GM12864 (cell line): Measurements from ENCODE around the gene DNER.
"Not testable (repeated sequence)": the region's sequence is repeated elsewhere in the genome, so short reads cannot be mapped to it uniquely, and the experiment has no call there.

Experiments used
- DNase-seq: peaks from one replicate; pipeline ENCODE4 v3.0.0-alpha.2; 2011; ENCODE audit warnings: low read depth
- H3K4me3 ChIP-seq: 2 replicates; pipeline ENCODE4 v1.5.1; 2011; ENCODE audit warnings: mild to moderate bottlenecking, low read depth, low read length, control low read depth
- TF ChIP-seq, protein P1 (sequence below): IDR thresholded peaks from 2 replicates; pipeline ENCODE4 v1.5.1; 2011; ENCODE audit warnings: low read depth, mild to moderate bottlenecking, moderate library complexity, low read length, control low read depth, inconsistent platforms; ENCODE audit errors: missing control alignments

The DNER gene

DNA sequence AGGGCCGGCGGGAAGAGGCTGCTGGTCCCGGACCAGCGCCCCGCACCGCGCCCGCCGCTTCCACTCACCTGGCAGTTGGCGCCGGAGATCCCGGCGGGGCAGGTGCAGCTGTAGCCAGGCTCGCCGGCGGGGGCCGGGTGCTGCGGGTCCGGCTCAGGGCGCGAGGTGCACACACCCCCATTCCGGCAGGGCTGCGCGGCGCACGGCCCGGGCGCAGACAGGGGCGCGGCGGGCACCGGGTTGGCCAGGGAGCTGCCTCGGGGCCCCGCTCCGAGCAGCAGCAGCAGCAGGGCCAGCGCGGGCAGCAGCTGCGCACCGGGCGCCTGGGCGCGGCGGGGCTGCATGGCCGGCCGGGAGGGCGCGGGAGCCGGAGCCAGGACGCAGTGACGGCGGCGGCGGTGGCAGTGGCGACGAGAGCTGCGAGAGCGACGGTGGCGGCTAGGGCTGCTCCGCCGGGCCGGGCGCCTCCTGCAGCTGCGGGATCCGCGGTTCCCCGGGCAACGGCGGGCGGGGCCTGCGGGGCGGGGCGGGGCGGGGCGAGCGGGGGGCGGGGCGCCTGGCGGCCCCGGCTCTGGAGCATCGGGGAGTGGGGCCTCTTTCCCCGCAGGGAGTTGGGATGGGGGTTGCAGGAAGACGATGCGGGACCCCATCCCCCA lies at the start of gene DNER:
DNER (minus strand) TSS at position 476 of the 656 bp plus-strand sequence; CDS start at position 344, 132 bp downstream.
- H3K4me3 ChIP-seq: peak within 1 kb of the TSS; percentile 35
- DNase-seq: no peak
- TF ChIP-seq, protein P1, sequence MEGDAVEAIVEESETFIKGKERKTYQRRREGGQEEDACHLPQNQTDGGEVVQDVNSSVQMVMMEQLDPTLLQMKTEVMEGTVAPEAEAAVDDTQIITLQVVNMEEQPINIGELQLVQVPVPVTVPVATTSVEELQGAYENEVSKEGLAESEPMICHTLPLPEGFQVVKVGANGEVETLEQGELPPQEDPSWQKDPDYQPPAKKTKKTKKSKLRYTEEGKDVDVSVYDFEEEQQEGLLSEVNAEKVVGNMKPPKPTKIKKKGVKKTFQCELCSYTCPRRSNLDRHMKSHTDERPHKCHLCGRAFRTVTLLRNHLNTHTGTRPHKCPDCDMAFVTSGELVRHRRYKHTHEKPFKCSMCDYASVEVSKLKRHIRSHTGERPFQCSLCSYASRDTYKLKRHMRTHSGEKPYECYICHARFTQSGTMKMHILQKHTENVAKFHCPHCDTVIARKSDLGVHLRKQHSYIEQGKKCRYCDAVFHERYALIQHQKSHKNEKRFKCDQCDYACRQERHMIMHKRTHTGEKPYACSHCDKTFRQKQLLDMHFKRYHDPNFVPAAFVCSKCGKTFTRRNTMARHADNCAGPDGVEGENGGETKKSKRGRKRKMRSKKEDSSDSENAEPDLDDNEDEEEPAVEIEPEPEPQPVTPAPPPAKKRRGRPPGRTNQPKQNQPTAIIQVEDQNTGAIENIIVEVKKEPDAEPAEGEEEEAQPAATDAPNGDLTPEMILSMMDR: no peak

DNA sequence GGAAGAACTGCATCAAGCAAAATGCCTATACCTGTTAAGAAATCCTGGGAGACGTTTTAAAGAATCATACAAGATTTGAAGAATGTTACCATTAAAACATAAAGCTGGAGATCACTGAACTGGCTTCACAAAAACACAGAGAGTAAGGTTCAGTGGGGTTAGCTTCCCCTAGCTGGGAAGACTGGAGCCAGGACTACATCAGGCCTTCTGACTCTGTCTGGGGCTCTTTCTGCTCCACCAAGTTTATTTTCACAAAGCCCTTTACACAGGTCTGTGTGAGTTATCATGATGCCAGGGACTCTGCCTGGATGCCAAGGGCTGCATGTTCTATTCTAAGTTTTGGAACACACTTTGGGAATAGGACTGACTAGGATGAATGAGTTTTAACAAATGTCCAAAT lies 47.3 kb upstream of the DNER start:
- H3K4me3 ChIP-seq: no peak overlapping the region
- TF ChIP-seq, protein P1: no peak
- no peak for DNase-seq

DNA sequence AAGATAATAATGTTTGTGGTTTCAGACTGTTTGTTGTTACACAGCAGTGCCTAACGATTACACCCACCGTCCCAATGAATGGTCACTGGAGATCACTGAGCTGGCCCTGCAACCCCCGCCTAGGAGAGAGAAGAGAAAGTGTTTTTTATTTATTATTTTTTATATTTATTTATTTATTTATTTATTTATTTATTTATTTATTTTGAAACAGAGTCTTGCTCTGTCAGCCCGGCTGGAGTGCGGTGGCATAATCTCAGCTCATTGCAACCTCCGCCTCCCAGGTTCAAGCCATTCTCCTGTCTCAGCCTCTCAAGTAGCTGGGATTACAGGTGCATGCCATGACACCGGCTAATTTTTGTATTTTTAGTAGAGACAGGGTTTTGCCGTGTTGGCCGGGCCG lies 43.1 kb upstream of the DNER start:
- not testable (repeated sequence) for DNase-seq, H3K4me3 ChIP-seq

- no peak for DNase-seq
- TF ChIP-seq, protein P1: no peak
- no peak overlapping the region for H3K4me3 ChIP-seq
These were observed 38.8 kb upstream of the DNER start for GRCh38 chr2:229752970-229753729.

DNA sequence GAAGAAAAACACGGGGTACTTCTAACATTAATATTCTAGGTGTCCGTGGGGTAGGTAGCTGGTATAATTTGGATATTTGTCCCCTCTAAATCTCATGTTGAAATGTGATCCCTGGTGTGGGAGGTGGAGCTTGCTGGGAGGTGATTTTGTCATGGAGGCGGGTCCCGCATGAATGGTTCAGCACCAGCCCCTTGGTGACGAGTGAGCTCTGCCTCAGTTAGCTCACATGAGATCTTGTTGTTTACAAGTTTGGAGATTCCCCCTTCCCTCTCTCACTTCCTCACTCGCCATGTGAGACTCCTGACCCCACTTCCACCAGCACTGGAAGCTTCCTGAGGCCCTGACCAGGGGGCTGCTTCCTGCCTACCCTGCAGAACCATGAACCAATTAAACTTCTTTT lies 35.4 kb upstream of the DNER start:
- H3K4me3 ChIP-seq: no peak overlapping the region
- no peak for DNase-seq
- TF ChIP-seq, protein P1: no peak

GRCh38 chr2:229748950-229749349 lies 34.6 kb upstream of the DNER start:
- no peak for DNase-seq
- TF ChIP-seq, protein P1: peak; percentile 6

GRCh38 chr2:229742691-229743090 lies 28.3 kb upstream of the DNER start:
- not testable (repeated sequence) for H3K4me3 ChIP-seq, DNase-seq

More at GRCh38 chr2:229748950-229749349, 34.6 kb upstream of the DNER start:
- H3K4me3 ChIP-seq: no peak overlapping the region

DNA sequence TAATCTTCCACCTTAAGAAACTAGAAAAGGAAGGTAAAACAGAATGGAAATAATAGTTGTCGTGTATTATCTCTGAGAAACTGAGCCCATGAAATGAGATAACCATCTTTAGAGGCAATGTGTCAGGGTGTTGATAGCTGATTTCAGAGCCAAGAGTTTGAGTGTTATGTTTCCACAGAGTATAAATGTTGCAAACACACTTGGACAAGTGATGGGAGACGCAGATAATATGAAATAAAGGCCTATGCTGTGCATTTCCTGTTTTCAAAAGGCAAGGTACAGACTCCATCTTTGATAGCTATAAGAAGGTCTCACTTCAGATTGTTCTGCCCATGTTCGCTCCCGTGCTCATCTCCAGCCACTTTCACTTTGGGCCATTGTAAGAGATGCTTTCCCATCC lies 25.9 kb upstream of the DNER start:
- no peak overlapping the region for H3K4me3 ChIP-seq
- TF ChIP-seq, protein P1: no peak
- DNase-seq: no peak
